IMR-90 (cell line): Measurements from ENCODE around the gene CNGB1. TPM values are rescaled to one million over a fixed set of nuclear protein-coding genes. Genes with fewer than 3 reads are reported as not detected.

ENCODE experiments used
- ATAC-seq: fragments of 200-7000 bp; cut with Tn5 transposase; 2 replicates; pipeline ENCODE4 v1.9.1; 2020; ENCODE audit warnings: low read depth, mild to moderate bottlenecking, moderate library complexity
- BruUV-seq: library from RNA; stranded (reverse); fragments of 400-500 nt; replicated peaks from 2 replicates; lab custom pipeline; 2021; lab: Mats Ljungman, UMichigan
- CTCF ChIA-PET: fragments of 300-600 bp; formaldehyde crosslinking; extraction: SDS; loops from one replicate; lab custom pipeline; 2021; ENCODE audit warnings: antibody characterized with exemption; lab: Yijun Ruan, JAX
- POLR2A ChIA-PET: fragments of 300-600 bp; sonication (Branson Sonifier 250); formaldehyde crosslinking; loops from one replicate; lab custom pipeline; 2022; ENCODE audit warnings: antibody characterized with exemption; ENCODE audit not compliant: unreplicated experiment; lab: Charles Lee
- DNase-seq: peaks from one replicate; pipeline ENCODE4 v3.0.0; 2013
- H2AFZ ChIP-seq: replicated peaks from 2 replicates; pipeline ENCODE3; 2013; ENCODE audit warnings: low read length, mild to moderate bottlenecking; ENCODE audit not compliant: poor library complexity
- H2AK5ac ChIP-seq: 2 replicates; pipeline ENCODE4 v1.6.1; 2013; ENCODE audit warnings: low read depth, low read length, inconsistent platforms
- H2AK9ac ChIP-seq: replicated peaks from 2 replicates; pipeline ENCODE3; 2013; ENCODE audit warnings: mild to moderate bottlenecking, low read depth, low read length, moderate library complexity; ENCODE audit not compliant: poor library complexity
- H2BK120ac ChIP-seq: 2 replicates; pipeline ENCODE4 v1.6.1; 2013; ENCODE audit warnings: low read depth, low read length, inconsistent platforms
- H2BK15ac ChIP-seq: 3 replicates; pipeline ENCODE4 v1.6.1; 2013; ENCODE audit warnings: low read depth, low read length, inconsistent platforms
- H2BK20ac ChIP-seq: 2 replicates; pipeline ENCODE4 v1.6.1; 2013; ENCODE audit warnings: low read depth, mild to moderate bottlenecking, inconsistent platforms, low read length, moderate library complexity
- H2BK5ac ChIP-seq: 2 replicates; pipeline ENCODE4 v1.6.1; 2013; ENCODE audit warnings: mild to moderate bottlenecking, low read depth, low read length, inconsistent platforms; ENCODE audit not compliant: poor library complexity, severe bottlenecking
- H3K14ac ChIP-seq: replicated peaks from 2 replicates; pipeline ENCODE4 v1.6.1; 2013; ENCODE audit warnings: low read depth, low read length, inconsistent platforms
- H3K18ac ChIP-seq: 2 replicates; pipeline ENCODE4 v1.6.1; 2013; ENCODE audit warnings: low read depth, low read length, control low read depth
- H3K23ac ChIP-seq: 2 replicates; pipeline ENCODE4 v1.6.1; 2013; ENCODE audit warnings: low read depth, low read length, inconsistent platforms
- H3K27ac ChIP-seq: 2 replicates; pipeline ENCODE4 v1.5.1; 2013; ENCODE audit warnings: mild to moderate bottlenecking, control low read depth, low read length; ENCODE audit not compliant: insufficient read depth
- H3K27me3 ChIP-seq: 2 replicates; pipeline ENCODE4 v1.6.1; 2013; ENCODE audit warnings: low read length; ENCODE audit not compliant: control insufficient read depth, insufficient read depth
- H3K36me3 ChIP-seq: 2 replicates; pipeline ENCODE4 v1.6.1; 2013; ENCODE audit warnings: low read length, mixed read lengths; ENCODE audit not compliant: control insufficient read depth, insufficient read depth
- H3K4ac ChIP-seq: 2 replicates; pipeline ENCODE4 v1.6.1; 2013; ENCODE audit warnings: low read depth, low read length, inconsistent platforms
- H3K4me1 ChIP-seq: 2 replicates; pipeline ENCODE4 v1.6.1; 2013; ENCODE audit warnings: low read length, mixed read lengths; ENCODE audit not compliant: control insufficient read depth, insufficient read depth
- H3K4me2 ChIP-seq: 2 replicates; pipeline ENCODE4 v1.6.1; 2013; ENCODE audit warnings: low read depth, mild to moderate bottlenecking, control low read depth, low read length, moderate library complexity
- H3K4me3 ChIP-seq: 2 replicates; pipeline ENCODE4 v1.5.1; 2013; ENCODE audit warnings: low read depth, mild to moderate bottlenecking, control low read depth, low read length, moderate library complexity; ENCODE audit not compliant: insufficient read depth
- H3K56ac ChIP-seq: 2 replicates; pipeline ENCODE4 v1.6.1; 2013; ENCODE audit warnings: low read length, inconsistent platforms; ENCODE audit not compliant: insufficient read depth; ENCODE audit errors: extremely low read depth
- H3K79me1 ChIP-seq, 2 experiments: 2 replicates each; pipeline ENCODE4 v1.6.1; 2013; ENCODE audit warnings: low read length in 2 of 2, inconsistent platforms in 1 of 2, low read depth in 1 of 2
- H3K9ac ChIP-seq: 2 replicates; pipeline ENCODE4 v1.6.1; 2013; ENCODE audit warnings: low read depth, low read length, control low read depth
- H3K9me1 ChIP-seq: 2 replicates; pipeline ENCODE4 v1.6.1; 2013; ENCODE audit warnings: low read length, inconsistent platforms; ENCODE audit not compliant: insufficient read depth
- H3K9me3 ChIP-seq: 2 replicates; pipeline ENCODE4 v1.6.1; 2013; ENCODE audit warnings: low read length; ENCODE audit not compliant: control insufficient read depth, insufficient read depth
- H4K20me1 ChIP-seq: 2 replicates; pipeline ENCODE4 v1.6.1; 2013; ENCODE audit warnings: low read length, inconsistent platforms; ENCODE audit not compliant: insufficient read depth
- H4K5ac ChIP-seq: 2 replicates; pipeline ENCODE4 v1.6.1; 2013; ENCODE audit warnings: mild to moderate bottlenecking, low read depth, low read length, control low read depth
- H4K8ac ChIP-seq, 2 experiments: 2 replicates each; pipeline ENCODE4 v1.6.1; 2013; ENCODE audit warnings: low read depth in 2 of 2, low read length in 2 of 2, control low read depth in 1 of 2, inconsistent platforms in 1 of 2
- H4K91ac ChIP-seq: 2 replicates; pipeline ENCODE4 v1.6.1; 2013; ENCODE audit warnings: low read depth, low read length, inconsistent platforms; ENCODE audit not compliant: insufficient read depth
- CEBPB ChIP-seq: IDR thresholded peaks from 2 replicates; pipeline ENCODE4 v1.6.1; 2012; ENCODE audit warnings: low read depth, low read length, improper control_type of control experiment
- CHD1 ChIP-seq: IDR thresholded peaks from 2 replicates; pipeline ENCODE4 v1.6.1; 2012; ENCODE audit warnings: low read depth, low read length, improper control_type of control experiment
- FOS ChIP-seq: fragments of 150-350 bp; IDR thresholded peaks from 2 replicates; pipeline ENCODE4 v1.6.1; 2016; ENCODE audit warnings: low read depth, low read length
- MAZ ChIP-seq: IDR thresholded peaks from 2 replicates; pipeline ENCODE4 v1.6.1; 2012; ENCODE audit warnings: low read depth, mild to moderate bottlenecking, low read length, improper control_type of control experiment, moderate library complexity, borderline replicate concordance
- POLR2A ChIP-seq: IDR thresholded peaks from 2 replicates; pipeline ENCODE4 v1.6.1; 2012; ENCODE audit warnings: mild to moderate bottlenecking, low read depth, low read length
- RAD21 ChIP-seq: IDR thresholded peaks from 2 replicates; pipeline ENCODE4 v1.6.1; 2012; ENCODE audit warnings: low read length, improper control_type of control experiment
- RFX5 ChIP-seq: IDR thresholded peaks from 2 replicates; pipeline ENCODE4 v1.8.0; 2012; ENCODE audit warnings: low read depth, mild to moderate bottlenecking, low read length, moderate library complexity
- WGBS, 2 experiments: methylation state at CpG; one replicate each; pipeline versions ENCODE4 v1.1.5 to v1.1.7; 2013; ENCODE audit warnings: missing lambda C conversion rate in 2 of 2; ENCODE audit not compliant: insufficient read length in 1 of 2; ENCODE audit errors: extremely low coverage in 2 of 2; 5-methylcytosine and 5-hydroxymethylcytosine counted together
- dilution Hi-C: fragments of 300-500 bp; cut with HindIII; formaldehyde crosslinking; loops from one replicate; pipeline ENCODE4 v1.14.3; 2018; ENCODE audit warnings: low sequenced_read_pairs; ENCODE audit not compliant: unreplicated experiment
- in situ Hi-C: fragments of 300-500 bp; cut with MboI; formaldehyde crosslinking; loops from 3 replicates; pipeline ENCODE4 v1.14.3; 2019; ENCODE audit warnings: low sequenced_read_pairs, inconsistent platforms, mixed read lengths
- intact Hi-C: fragments of 100-400 bp; cut with micrococcal nuclease; formaldehyde crosslinking; loops from 2 replicates; pipeline ENCODE4 v1.10.0; 2022
- polyA plus RNA-seq, 3 experiments: library from polyadenylated mRNA; depleted of rRNA; stranded (reverse); fragments of >200 nt; gene quantifications; 2 replicates each; pipeline ENCODE4 v1.2.3, GENCODE V29; 2012; ENCODE audit warnings: low replicate concordance in 1 of 3
- total RNA-seq: library from RNA; depleted of rRNA; stranded (reverse); fragments of >200 nt; gene quantifications from 2 replicates; pipeline ENCODE4 v1.2.3, GENCODE V29; 2012
- TF ChIP-seq, protein P1 (sequence below): conservative IDR thresholded peaks from 2 replicates; pipeline ENCODE4 v1.5.1; 2012; ENCODE audit warnings: mild to moderate bottlenecking, low read depth, low read length, improper control_type of control experiment
- TF ChIP-seq, protein P2 (sequence below): fragments of 150-350 bp; IDR thresholded peaks from 2 replicates; pipeline ENCODE4 v1.6.1; 2016; ENCODE audit warnings: low read depth, mild to moderate bottlenecking, low read length, moderate library complexity, borderline replicate concordance

CNGB1 gene
- total and polyA plus RNA-seq, 2 of the 4 experiments (the other 2 are of a cell fraction) = not detected

- peaks cover 22% of the 10 kb centered on the region for H3K36me3 ChIP-seq
- H3K4me3 ChIP-seq = peak overlapping the region; percentile 70
- no peak overlapping the region for H4K91ac ChIP-seq
- H3K4ac ChIP-seq = no peak overlapping the region
- H3K18ac ChIP-seq = no peak overlapping the region
- H4K20me1 ChIP-seq = peaks cover 10% of the 10 kb centered on the region; the same call in 1 of the 2 replicates
- peaks cover 12% of the 10 kb centered on the region for H3K4me1 ChIP-seq
- no peak for DNase-seq
- no peak overlapping the region for H2BK20ac ChIP-seq
- no peak overlapping the region for H2BK120ac ChIP-seq
- H2AFZ ChIP-seq = peak overlapping the region; percentile 36
- intact Hi-C loops (loop anchor here (1.0 to 10.0 kb wide), 6 partner anchors 103 to 425 kb away; no protein-coding TSS in a partner anchor), dilution Hi-C loops (no loop called here), in situ Hi-C loops (loop anchor here (5.0 to 10.0 kb wide), 3 partner anchors 105 to 437 kb away; no protein-coding TSS in a partner anchor)
- no peak for ATAC-seq
- no peak overlapping the region; the same call in 1 of the 2 replicates for H2AK5ac ChIP-seq
- no peaks in the 10 kb centered on the region for H3K27me3 ChIP-seq
- peak overlapping the region in 1 of 2 experiments; percentile 50; a peak in 1 of 4 replicates for H4K8ac ChIP-seq
- 20% methylated on average over 1 of the region's 10 CpGs; no CpG with 5 or more reads in 1 of the 2 experiments for WGBS, 2 experiments
- peaks cover 18 to 47% of the 10 kb centered on the region in 2 experiments for H3K79me1 ChIP-seq
- no peak overlapping the region for H3K56ac ChIP-seq
- H4K5ac ChIP-seq = peak overlapping the region; percentile 23; the same call in 1 of the 2 replicates
- H3K14ac ChIP-seq = peak overlapping the region; percentile 4; the same call in 1 of the 2 replicates
- H3K23ac ChIP-seq = peak overlapping the region; percentile 18; the same call in 1 of the 2 replicates
- no peak overlapping the region for H2BK5ac ChIP-seq
- no peak overlapping the region for H2AK9ac ChIP-seq
- H3K9me3 ChIP-seq = no peaks in the 10 kb centered on the region
- no peak overlapping the region for H2BK15ac ChIP-seq
- peak overlapping the region; percentile 64 for H3K9ac ChIP-seq
- POLR2A ChIA-PET = no interaction called here
- no peak overlapping the region; the same call in 1 of the 2 replicates for H3K27ac ChIP-seq
- peak overlapping the region; percentile 91 for H3K4me2 ChIP-seq
- peaks cover 11% of the 10 kb centered on the region; the same call in 1 of the 2 replicates for H3K9me1 ChIP-seq
- CTCF ChIA-PET = interaction anchor here (0.6 to 1.4 kb wide), 4 partner anchors 95 to 421 kb away, joined by 3 to 6 read pairs (median 3); no protein-coding TSS in a partner anchor
- no TSS peak for BruUV-seq
- TF ChIP-seq POLR2A (no peak), CHD1 (no peak), FOS (no peak), RFX5 (no peak), CEBPB (no peak), MAZ (no peak), RAD21 (no peak)
- TF ChIP-seq, protein P1, sequence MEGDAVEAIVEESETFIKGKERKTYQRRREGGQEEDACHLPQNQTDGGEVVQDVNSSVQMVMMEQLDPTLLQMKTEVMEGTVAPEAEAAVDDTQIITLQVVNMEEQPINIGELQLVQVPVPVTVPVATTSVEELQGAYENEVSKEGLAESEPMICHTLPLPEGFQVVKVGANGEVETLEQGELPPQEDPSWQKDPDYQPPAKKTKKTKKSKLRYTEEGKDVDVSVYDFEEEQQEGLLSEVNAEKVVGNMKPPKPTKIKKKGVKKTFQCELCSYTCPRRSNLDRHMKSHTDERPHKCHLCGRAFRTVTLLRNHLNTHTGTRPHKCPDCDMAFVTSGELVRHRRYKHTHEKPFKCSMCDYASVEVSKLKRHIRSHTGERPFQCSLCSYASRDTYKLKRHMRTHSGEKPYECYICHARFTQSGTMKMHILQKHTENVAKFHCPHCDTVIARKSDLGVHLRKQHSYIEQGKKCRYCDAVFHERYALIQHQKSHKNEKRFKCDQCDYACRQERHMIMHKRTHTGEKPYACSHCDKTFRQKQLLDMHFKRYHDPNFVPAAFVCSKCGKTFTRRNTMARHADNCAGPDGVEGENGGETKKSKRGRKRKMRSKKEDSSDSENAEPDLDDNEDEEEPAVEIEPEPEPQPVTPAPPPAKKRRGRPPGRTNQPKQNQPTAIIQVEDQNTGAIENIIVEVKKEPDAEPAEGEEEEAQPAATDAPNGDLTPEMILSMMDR = no peak
- TF ChIP-seq, protein P2, sequence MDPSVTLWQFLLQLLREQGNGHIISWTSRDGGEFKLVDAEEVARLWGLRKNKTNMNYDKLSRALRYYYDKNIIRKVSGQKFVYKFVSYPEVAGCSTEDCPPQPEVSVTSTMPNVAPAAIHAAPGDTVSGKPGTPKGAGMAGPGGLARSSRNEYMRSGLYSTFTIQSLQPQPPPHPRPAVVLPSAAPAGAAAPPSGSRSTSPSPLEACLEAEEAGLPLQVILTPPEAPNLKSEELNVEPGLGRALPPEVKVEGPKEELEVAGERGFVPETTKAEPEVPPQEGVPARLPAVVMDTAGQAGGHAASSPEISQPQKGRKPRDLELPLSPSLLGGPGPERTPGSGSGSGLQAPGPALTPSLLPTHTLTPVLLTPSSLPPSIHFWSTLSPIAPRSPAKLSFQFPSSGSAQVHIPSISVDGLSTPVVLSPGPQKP = no peak
These were observed 31.0 kb upstream of the CNGB1 start for GRCh38 chr16:58001781-58002415.
